SK-N-SH (cell line): ENCODE data around the gene IDE. TPM values are rescaled to one million over a fixed set of nuclear protein-coding genes. Genes with fewer than 3 reads are reported as not detected.
"Not testable (repeated sequence)": the region's sequence is repeated elsewhere in the genome, so short reads cannot be mapped to it uniquely, and the experiment has no call there.

ENCODE experiments used
- CTCF ChIA-PET: fragments of 300-600, 350-600 bp; formaldehyde crosslinking; extraction: SDS; loops from one replicate; lab custom pipeline; 2021; lab: Yijun Ruan, JAX
- POLR2A ChIA-PET: fragments of 350-600 bp; sonication (Branson Sonifier 250); formaldehyde crosslinking; extraction: SDS; loops from one replicate; lab custom pipeline; 2020; ENCODE audit warnings: antibody characterized with exemption, inconsistent platforms; lab: Yijun Ruan, JAX
- DNase-seq: peaks from one replicate; pipeline ENCODE4 v3.0.0; 2012
- H2AFZ ChIP-seq: fragments of 200-600 bp; sonication (generic); 2 replicates; pipeline ENCODE4 v1.8.1; 2016; ENCODE audit warnings: antibody characterized with exemption, mild to moderate bottlenecking, low read depth
- H3F3A ChIP-seq: fragments of 200-600 bp; sonication (generic); replicated peaks from 2 replicates; pipeline ENCODE3; 2016; ENCODE audit warnings: antibody characterized with exemption, mild to moderate bottlenecking; ENCODE audit not compliant: insufficient read depth
- H3K27ac ChIP-seq, 2 experiments: fragments of 200-500 bp in 1 of 2; fragments of 200-600 bp in 1 of 2; sonication (Bioruptor generic) in 1 of 2; sonication (generic), shearing (Covaris generic) in 1 of 2; 2 replicates each; pipeline versions ENCODE4 v1.5.1 to v1.6.1; 2014 to 2016; ENCODE audit warnings: low read depth in 2 of 2, inconsistent platforms in 1 of 2, low read length in 1 of 2, mild to moderate bottlenecking in 1 of 2, mixed read lengths in 1 of 2
- H3K27me3 ChIP-seq: fragments of 200-600 bp; sonication (generic), shearing (Covaris generic); 2 replicates; pipeline ENCODE4 v1.6.1; 2016; ENCODE audit warnings: mixed run types; ENCODE audit not compliant: insufficient read depth
- H3K36me3 ChIP-seq, 2 experiments: fragments of 200-500 bp in 1 of 2; fragments of 200-600 bp in 1 of 2; sonication (Bioruptor generic) in 1 of 2; sonication (generic) in 1 of 2; replicated peaks in 1 of 2; 2 replicates each; pipeline versions ENCODE3 to v1.5.1; 2014 to 2016; ENCODE audit warnings: low read length in 1 of 2, mild to moderate bottlenecking in 1 of 2; ENCODE audit not compliant: insufficient read depth in 2 of 2, control insufficient read depth in 1 of 2
- H3K4me1 ChIP-seq, 2 experiments: fragments of 200-500 bp in 1 of 2; fragments of 200-600 bp in 1 of 2; sonication (Bioruptor generic) in 1 of 2; sonication (generic), shearing (Covaris generic) in 1 of 2; 2 replicates each; pipeline versions ENCODE4 v1.5.1 to v1.6.1; 2014 to 2016; ENCODE audit warnings: low read depth in 1 of 2, low read length in 1 of 2, mixed run types in 1 of 2; ENCODE audit not compliant: insufficient read depth in 2 of 2, control insufficient read depth in 1 of 2
- H3K4me2 ChIP-seq: fragments of 200-600 bp; sonication (generic), shearing (Covaris generic); 2 replicates; pipeline ENCODE4 v1.6.1; 2017; ENCODE audit warnings: mixed run types
- H3K4me3 ChIP-seq, 2 experiments: fragments of 200-500 bp in 1 of 2; fragments of 200-600 bp in 1 of 2; sonication (Bioruptor generic) in 1 of 2; sonication (generic), shearing (Covaris generic) in 1 of 2; 2 replicates each; pipeline versions ENCODE4 v1.5.1 to v1.8.1; 2014 to 2016; ENCODE audit warnings: low read depth in 2 of 2, inconsistent platforms in 1 of 2, low read length in 1 of 2, mild to moderate bottlenecking in 1 of 2, mixed read lengths in 1 of 2, moderate library complexity in 1 of 2
- H3K79me2 ChIP-seq: fragments of 200-600 bp; sonication (generic); 2 replicates; pipeline ENCODE4 v1.8.1; 2017; ENCODE audit warnings: mild to moderate bottlenecking; ENCODE audit not compliant: insufficient read depth
- H3K9ac ChIP-seq: fragments of 200-600 bp; sonication (generic); 2 replicates; pipeline ENCODE4 v1.6.1; 2017; ENCODE audit warnings: mixed run types
- H3K9me2 ChIP-seq: fragments of 200-600 bp; sonication (generic); 2 replicates; pipeline ENCODE4 v1.6.1; 2017; ENCODE audit warnings: mixed run types
- H3K9me3 ChIP-seq: fragments of 200-600 bp; sonication (generic); 2 replicates; pipeline ENCODE4 v1.6.1; 2017; ENCODE audit warnings: mixed run types, mild to moderate bottlenecking, moderate library complexity
- H4K20me1 ChIP-seq: fragments of 200-600 bp; sonication (generic); 2 replicates; pipeline ENCODE4 v1.6.1; 2017; ENCODE audit warnings: mild to moderate bottlenecking, mixed run types; ENCODE audit not compliant: insufficient read depth
- CHD2 ChIP-seq: fragments of 150-350 bp; IDR thresholded peaks from 2 replicates; pipeline ENCODE4 v1.6.1; 2018; ENCODE audit warnings: low read length; ENCODE audit not compliant: partially characterized antibody
- CTCF ChIP-seq: fragments of 200-600 bp; sonication (generic); IDR thresholded peaks from 2 replicates; pipeline ENCODE4 v1.6.1; 2017; ENCODE audit warnings: antibody characterized with exemption, mild to moderate bottlenecking, moderate library complexity
- FOSL2 ChIP-seq: IDR thresholded peaks from 2 replicates; pipeline ENCODE4 v1.4.0; 2012; ENCODE audit warnings: low read depth, mild to moderate bottlenecking, moderate library complexity, borderline replicate concordance
- GATA2 ChIP-seq: sonication (generic); formaldehyde crosslinking; IDR thresholded peaks from 2 replicates; pipeline ENCODE4 v1.5.0; 2020; ENCODE audit warnings: mild to moderate bottlenecking, missing genetic modification reagents
- MEF2A ChIP-seq: IDR thresholded peaks from 2 replicates; pipeline ENCODE4 v1.4.0; 2012; ENCODE audit warnings: low read depth, borderline replicate concordance
- MXI1 ChIP-seq: IDR thresholded peaks from 2 replicates; pipeline ENCODE4 v1.6.1; 2012; ENCODE audit warnings: mild to moderate bottlenecking, low read depth, low read length, improper control_type of control experiment
- NRF1 ChIP-seq: IDR thresholded peaks from 2 replicates; pipeline ENCODE4 v1.6.1; 2012; ENCODE audit warnings: low read depth, mild to moderate bottlenecking, low read length
- RAD21 ChIP-seq: IDR thresholded peaks from 2 replicates; pipeline ENCODE4 v1.6.1; 2012; ENCODE audit warnings: mild to moderate bottlenecking, low read length
- RCOR1 ChIP-seq: fragments of 150-350 bp; IDR thresholded peaks from 2 replicates; pipeline ENCODE4 v1.6.1; 2017; ENCODE audit warnings: antibody characterized with exemption, low read length
- SIN3A ChIP-seq: IDR thresholded peaks from 2 replicates; pipeline ENCODE4 v1.6.1; 2012; ENCODE audit warnings: low read depth, mild to moderate bottlenecking, low read length, moderate library complexity, borderline replicate concordance
- SMC3 ChIP-seq: IDR thresholded peaks from 2 replicates; pipeline ENCODE4 v1.6.1; 2012; ENCODE audit warnings: low read depth, low read length, improper control_type of control experiment
- TAF1 ChIP-seq: IDR thresholded peaks from 2 replicates; pipeline ENCODE4 v1.6.1; 2012; ENCODE audit warnings: low read depth, mild to moderate bottlenecking, low read length, moderate library complexity, borderline replicate concordance
- YY1 ChIP-seq: IDR thresholded peaks from 2 replicates; pipeline ENCODE4 v1.4.0; 2012; ENCODE audit warnings: low read depth, mild to moderate bottlenecking
- ZBTB33 ChIP-seq: IDR thresholded peaks from 2 replicates; pipeline ENCODE4 v1.4.0; 2012; ENCODE audit warnings: low read depth, borderline replicate concordance
- WGBS: methylation state at CpG from one replicate; pipeline ENCODE4 v1.1.6; 2017; ENCODE audit warnings: low lambda C conversion rate; 5-methylcytosine and 5-hydroxymethylcytosine counted together
- polyA plus RNA-seq, 3 experiments: library from polyadenylated mRNA; depleted of rRNA; stranded (reverse); fragments of >200 nt; gene quantifications; 2 replicates each; pipeline ENCODE4 v1.2.3, GENCODE V29; 2012

The IDE gene
- polyA plus RNA-seq, 1 of the 3 experiments (the other 2 are of a cell fraction), result 9.3 TPM

- peak; percentile 59 for DNase-seq
- H3K9me3 ChIP-seq, result no peaks in the 10 kb centered on the region
These were observed 17.0 kb upstream of the IDE start for GRCh38 chr10:92590623-92591549.

DNA sequence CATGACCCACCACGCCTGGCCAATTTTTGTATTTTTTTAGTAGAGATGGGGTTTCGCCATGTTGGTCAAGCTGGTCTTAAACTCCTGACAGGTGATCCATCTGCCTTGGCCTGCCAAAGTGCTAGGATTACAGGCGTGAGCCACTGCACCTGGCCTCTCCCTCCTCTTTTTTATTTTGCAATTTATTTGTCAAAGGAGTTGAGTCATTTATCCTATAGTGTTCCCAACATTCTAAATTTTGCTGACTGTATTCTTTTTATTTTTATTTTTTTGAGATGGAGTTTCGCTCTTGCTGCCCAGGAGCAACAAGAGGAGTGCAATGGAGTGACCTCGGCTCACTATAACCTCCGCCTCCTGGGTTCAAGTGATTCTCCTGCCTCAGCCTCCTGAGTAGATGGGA is 8.5 kb upstream of the IDE start:
- POLR2A ChIA-PET, DNase-seq, H3K27ac ChIP-seq, H2AFZ ChIP-seq, CTCF ChIA-PET, H3K27me3 ChIP-seq, H3K9ac ChIP-seq, H3F3A ChIP-seq, H3K36me3 ChIP-seq, H3K9me3 ChIP-seq, H4K20me1 ChIP-seq, H3K4me2 ChIP-seq, H3K79me2 ChIP-seq, H3K9me2 ChIP-seq, H3K4me3 ChIP-seq, H3K4me1 ChIP-seq: not testable (repeated sequence)
- WGBS, result 89% methylated on average over 6 of the region's 6 CpGs

More at GRCh38 chr10:92590623-92591549, 17.0 kb upstream of the IDE start:
- peak overlapping the region; percentile 97 for H2AFZ ChIP-seq
- H3K4me3 ChIP-seq, result peak overlapping the region; percentile 75 to 87; a peak in 3 of 4 replicates
- H3K27me3 ChIP-seq, result no peaks in the 10 kb centered on the region
- peak overlapping the region; percentile 82 for H3K9ac ChIP-seq
- ChIA-PET CTCF (interaction anchor here (0.6 to 2.4 kb wide), 9 partner anchors 14 to 866 kb away, joined by 3 to 28 read pairs (median 3); partner anchors contain the start of genes HHEX and IDE), POLR2A (interaction anchor here (0.7 to 1.4 kb wide), 6 partner anchors 17 to 667 kb away, joined by 3 to 7 read pairs (median 4); partner anchors contain the start of genes BTAF1, EXOC6 and IDE)
- no peaks in the 10 kb centered on the region for H3K9me2 ChIP-seq
- H3F3A ChIP-seq, result peaks cover 16% of the 10 kb centered on the region
- H3K79me2 ChIP-seq, result peaks cover 29% of the 10 kb centered on the region
- no peaks in the 10 kb centered on the region for H3K36me3 ChIP-seq
- TF ChIP-seq CTCF, result peak; percentile 47
- TF ChIP-seq RCOR1, result no peak
- TF ChIP-seq TAF1, result no peak
- peak; percentile 20; the same call in 1 of the 2 replicates for TF ChIP-seq SMC3
- no peak for TF ChIP-seq FOSL2
- TF ChIP-seq RAD21, result peak; percentile 38
- H4K20me1 ChIP-seq, result no peaks in the 10 kb centered on the region
- H3K27ac ChIP-seq, result peak overlapping the region; percentile 86 to 88
- H3K4me2 ChIP-seq, result peak overlapping the region; percentile 85
- 50% methylated on average over 19 of the region's 19 CpGs for WGBS
- H3K4me1 ChIP-seq, result peaks cover 0 to 7% of the 10 kb centered on the region in 2 experiments; a peak in 3 of 4 replicates

DNA sequence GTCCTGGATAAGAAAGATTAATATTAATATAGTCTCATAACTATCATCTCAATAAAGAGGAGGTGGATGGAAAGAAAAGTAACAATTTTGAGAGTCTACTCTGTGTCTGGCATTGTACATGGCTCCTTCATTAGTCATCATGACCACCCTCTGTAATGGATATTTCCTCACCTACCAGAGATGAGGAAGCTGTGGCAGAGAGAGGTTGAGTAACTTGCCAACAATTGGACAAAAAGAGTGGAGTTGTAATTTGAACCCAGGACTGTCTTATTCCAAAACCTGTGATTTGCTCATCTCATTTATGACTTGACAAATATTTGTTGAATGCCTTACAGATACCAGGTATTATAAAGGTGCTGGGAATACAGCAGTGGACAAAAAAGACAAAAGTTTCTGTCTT is 2.1 kb upstream of the IDE start:
- peaks cover 13% of the 10 kb centered on the region for H3F3A ChIP-seq
- DNase-seq, result no peak

More for the DNA sequence above, 2.1 kb upstream of the IDE start:
- H3K27ac ChIP-seq, result no peak overlapping the region
- H3K4me2 ChIP-seq, result no peak overlapping the region
- H3K4me1 ChIP-seq, result peaks cover 0 to 8% of the 10 kb centered on the region in 2 experiments; a peak in 2 of 4 replicates
- ChIA-PET CTCF (interaction anchor here (3.9 to 4.9 kb wide), 2 partner anchors 15 to 58 kb away, joined by 28 to 93 read pairs; no protein-coding TSS in a partner anchor), POLR2A (no interaction called here)
- no peak overlapping the region for H2AFZ ChIP-seq
- H3K9me2 ChIP-seq, result no peaks in the 10 kb centered on the region
- TF ChIP-seq GATA2 (no peak), CHD2 (no peak), ZBTB33 (no peak), NRF1 (no peak), MXI1 (no peak), YY1 (no peak), MEF2A (no peak), TAF1 (no peak), SIN3A (no peak)
- no peaks in the 10 kb centered on the region; the same call in 1 of the 2 replicates for H4K20me1 ChIP-seq
- no peak overlapping the region for H3K4me3 ChIP-seq
- no peaks in the 10 kb centered on the region for H3K27me3 ChIP-seq
- peaks cover 24% of the 10 kb centered on the region for H3K79me2 ChIP-seq
- H3K36me3 ChIP-seq, result no peaks in the 10 kb centered on the region
- H3K9me3 ChIP-seq, result no peaks in the 10 kb centered on the region
- H3K9ac ChIP-seq, result no peak overlapping the region
